Adrenal gland (tissue), 5 donors: ENCODE results near the gene COBLL1.

Experiments used
- CTCF ChIP-seq, 6 experiments: fragments of 450-650 bp in 4 of 6; fragments of 200-600 bp in 2 of 6; sonication (generic) in 1 of 6; IDR thresholded peaks; 1 replicate in 5 of 6; 2 replicates in 1 of 6; pipeline versions ENCODE4 v1.5.1 to v1.8.0; 2016 to 2021; ENCODE audit warnings: antibody characterized with exemption in 6 of 6, mild to moderate bottlenecking in 2 of 6, moderate library complexity in 1 of 6
- POLR2A ChIP-seq, 2 donors: fragments of 450-650 bp; IDR thresholded peaks; one replicate each; pipeline ENCODE4 v1.6.1; 2017; ENCODE audit warnings: antibody characterized with exemption in 2 of 2, mild to moderate bottlenecking in 2 of 2, moderate library complexity in 1 of 2
- donor health status: DM: no; HTN: no; CAD: no.

- no peak for TF ChIP-seq CTCF (IDR thresholded peaks at IDR 0.05)
- TF ChIP-seq POLR2A (IDR thresholded peaks at IDR 0.05): no peak
These were observed 101.7 kb downstream of the COBLL1 start for GRCh38 chr2:164739966-164740365.
